Trophoblast cell (in vitro differentiated cells and primary cell): Measurements from ENCODE around the gene ANKRD13A.

ENCODE experiments used
- DNase-seq, 2 donors: peaks; one replicate each; pipeline ENCODE4 v3.0.0-alpha.2; 2016
- H2AFZ ChIP-seq: 2 replicates; pipeline ENCODE4 v1.6.1; 2013; ENCODE audit warnings: low read length, moderate library complexity, mild to moderate bottlenecking; ENCODE audit not compliant: insufficient read depth, poor library complexity
- H2AK5ac ChIP-seq: 2 replicates; pipeline ENCODE4 v1.6.1; 2013; ENCODE audit warnings: mild to moderate bottlenecking, low read length
- H2BK120ac ChIP-seq: 2 replicates; pipeline ENCODE4 v1.6.1; 2013; ENCODE audit warnings: low read length, mild to moderate bottlenecking, moderate library complexity; ENCODE audit not compliant: insufficient read depth, poor library complexity
- H2BK12ac ChIP-seq: 2 replicates; pipeline ENCODE4 v1.6.1; 2013; ENCODE audit warnings: mild to moderate bottlenecking, low read length, moderate library complexity
- H2BK5ac ChIP-seq: 2 replicates; pipeline ENCODE4 v1.6.1; 2013; ENCODE audit warnings: low read length, low read depth, moderate library complexity, mild to moderate bottlenecking; ENCODE audit not compliant: poor library complexity
- H3K14ac ChIP-seq: 2 replicates; pipeline ENCODE4 v1.6.1; 2013; ENCODE audit warnings: mild to moderate bottlenecking, low read length
- H3K18ac ChIP-seq: 2 replicates; pipeline ENCODE4 v1.6.1; 2013; ENCODE audit warnings: mild to moderate bottlenecking, low read length
- H3K23ac ChIP-seq: 2 replicates; pipeline ENCODE4 v1.6.1; 2013; ENCODE audit warnings: low read length
- H3K27ac ChIP-seq: 2 replicates; pipeline ENCODE4 v1.5.1; 2013; ENCODE audit warnings: low read depth, mild to moderate bottlenecking, inconsistent platforms, low read length, moderate library complexity
- H3K27me3 ChIP-seq: 2 replicates; pipeline ENCODE4 v1.6.1; 2013; ENCODE audit warnings: inconsistent platforms, mild to moderate bottlenecking, low read length, moderate library complexity; ENCODE audit not compliant: insufficient read depth
- H3K36me3 ChIP-seq, 2 experiments: 1 replicate in 1 of 2; 2 replicates in 1 of 2; pipeline ENCODE4 v1.6.1; 2013; ENCODE audit warnings: low read length in 2 of 2, mild to moderate bottlenecking in 2 of 2, moderate library complexity in 1 of 2; ENCODE audit not compliant: insufficient read depth in 2 of 2, control insufficient read depth in 1 of 2
- H3K4ac ChIP-seq: 2 replicates; pipeline ENCODE4 v1.6.1; 2013; ENCODE audit warnings: low read depth, mild to moderate bottlenecking, low read length, moderate library complexity
- H3K4me1 ChIP-seq, 2 experiments: 1 replicate in 1 of 2; 2 replicates in 1 of 2; pipeline ENCODE4 v1.6.1; 2013; ENCODE audit warnings: low read length in 2 of 2, mild to moderate bottlenecking in 2 of 2, moderate library complexity in 1 of 2; ENCODE audit not compliant: insufficient read depth in 2 of 2, control insufficient read depth in 1 of 2
- H3K4me2 ChIP-seq: 2 replicates; pipeline ENCODE4 v1.6.1; 2013; ENCODE audit warnings: inconsistent platforms, mild to moderate bottlenecking, low read length, moderate library complexity
- H3K4me3 ChIP-seq: 2 replicates; pipeline ENCODE4 v1.5.1; 2013; ENCODE audit warnings: mild to moderate bottlenecking, low read depth, low read length, inconsistent platforms
- H3K79me1 ChIP-seq: one replicate; pipeline ENCODE4 v1.6.1; 2013; ENCODE audit warnings: low read length
- H3K79me2 ChIP-seq: 2 replicates; pipeline ENCODE4 v1.6.1; 2013; ENCODE audit warnings: low read length, mild to moderate bottlenecking; ENCODE audit not compliant: control insufficient read depth, insufficient read depth, poor library complexity
- H3K9ac ChIP-seq: 2 replicates; pipeline ENCODE4 v1.6.1; 2013; ENCODE audit warnings: mild to moderate bottlenecking, low read length
- H3K9me3 ChIP-seq: 2 replicates; pipeline ENCODE4 v1.6.1; 2013; ENCODE audit warnings: low read depth, mild to moderate bottlenecking, control low read depth, inconsistent platforms, low read length; ENCODE audit not compliant: insufficient read depth
- H4K12ac ChIP-seq: 2 replicates; pipeline ENCODE4 v1.6.1; 2013; ENCODE audit warnings: low read depth, mild to moderate bottlenecking, low read length, moderate library complexity
- H4K8ac ChIP-seq: 2 replicates; pipeline ENCODE4 v1.6.1; 2013; ENCODE audit warnings: low read depth, mild to moderate bottlenecking, low read length, moderate library complexity
- H4K91ac ChIP-seq: one replicate; pipeline ENCODE4 v1.6.1; 2013; ENCODE audit warnings: low read depth, mild to moderate bottlenecking, low read length, moderate library complexity
- WGBS: extraction: QIAGEN DNeasy Blood & Tissue Kit; methylation state at CpG from one replicate; pipeline ENCODE4 v1.1.7; 2013; ENCODE audit warnings: missing lambda C conversion rate; ENCODE audit not compliant: insufficient read length, insufficient coverage; ENCODE audit errors: extremely low coverage; 5-methylcytosine and 5-hydroxymethylcytosine counted together

Gene ANKRD13A

GRCh38 chr12:110038741-110039084 lies 39.5 kb downstream of the ANKRD13A start:
- no CpG with 5 or more reads among the region's 5 CpGs for WGBS
- Histone ChIP-seq H2AFZ (no peak overlapping the region), H3K23ac (no peak overlapping the region)

GRCh38 chr12:110039085-110039807 lies 40.0 kb downstream of the ANKRD13A start:
- H2AK5ac ChIP-seq: no peak overlapping the region
- H3K4me1 ChIP-seq: peaks cover 6% of the 10 kb centered on the region in 2 experiments
- H2BK120ac ChIP-seq: peak overlapping the region; percentile 68
- no peaks in the 10 kb centered on the region for H3K27me3 ChIP-seq
- peak; percentile 73 to 87 for DNase-seq
- H3K27ac ChIP-seq: peak overlapping the region; percentile 60
- H3K36me3 ChIP-seq: peaks cover 9 to 22% of the 10 kb centered on the region in 2 experiments
- peaks cover 2% of the 10 kb centered on the region for H3K79me1 ChIP-seq
- H3K9me3 ChIP-seq: no peaks in the 10 kb centered on the region
- H2AFZ ChIP-seq: no peak overlapping the region
- peak overlapping the region; percentile 36 for H2BK12ac ChIP-seq
- H3K4me3 ChIP-seq: no peak overlapping the region
- peak overlapping the region; percentile 50 for H4K91ac ChIP-seq
- no peak overlapping the region for H4K8ac ChIP-seq
- no peak overlapping the region for H3K23ac ChIP-seq
- H3K4ac ChIP-seq: no peak overlapping the region
- peak overlapping the region; percentile 14 for H2BK5ac ChIP-seq
- peak overlapping the region; percentile 40 for H4K12ac ChIP-seq
- H3K18ac ChIP-seq: peak overlapping the region; percentile 77
- no CpG with 5 or more reads among the region's 5 CpGs for WGBS
- no peak overlapping the region for H3K14ac ChIP-seq
- peak overlapping the region; percentile 1 for H3K4me2 ChIP-seq
- no peaks in the 10 kb centered on the region for H3K79me2 ChIP-seq
- no peak overlapping the region for H3K9ac ChIP-seq

More at GRCh38 chr12:110038741-110039084, 39.5 kb downstream of the ANKRD13A start:
- Histone ChIP-seq H3K9me3 (no peaks in the 10 kb centered on the region), H3K79me1 (peaks cover 2% of the 10 kb centered on the region), H3K4me3 (no peak overlapping the region), H3K9ac (no peak overlapping the region), H2BK12ac (no peak overlapping the region), H4K8ac (no peak overlapping the region), H3K27ac (peak overlapping the region; percentile 60), H3K79me2 (no peaks in the 10 kb centered on the region), H2AK5ac (no peak overlapping the region), H4K91ac (no peak overlapping the region), H2BK120ac (no peak overlapping the region), H2BK5ac (no peak overlapping the region), H3K4me1 (peaks cover 6% of the 10 kb centered on the region in 2 experiments), H3K14ac (no peak overlapping the region), H4K12ac (no peak overlapping the region), H3K18ac (no peak overlapping the region), H3K4me2 (no peak overlapping the region), H3K4ac (no peak overlapping the region), H3K27me3 (no peaks in the 10 kb centered on the region), H3K36me3 (peaks cover 9 to 22% of the 10 kb centered on the region in 2 experiments)
- no peak for DNase-seq

- no peak overlapping the region for H2AFZ ChIP-seq
- H4K8ac ChIP-seq: no peak overlapping the region
- no peak overlapping the region for H3K18ac ChIP-seq
- H3K23ac ChIP-seq: no peak overlapping the region
- no peaks in the 10 kb centered on the region for H3K27me3 ChIP-seq
- H3K4me2 ChIP-seq: no peak overlapping the region
- no peak overlapping the region for H4K91ac ChIP-seq
- peaks cover 2% of the 10 kb centered on the region for H3K79me1 ChIP-seq
- WGBS: no CpG with 5 or more reads among the region's 3 CpGs
- H4K12ac ChIP-seq: no peak overlapping the region
- no peak overlapping the region for H2BK12ac ChIP-seq
- H3K14ac ChIP-seq: no peak overlapping the region
- peak; percentile 46 to 52 for DNase-seq
- H3K4me3 ChIP-seq: no peak overlapping the region
- no peak overlapping the region for H2AK5ac ChIP-seq
- no peak overlapping the region for H2BK120ac ChIP-seq
- H3K9ac ChIP-seq: no peak overlapping the region
- no peak overlapping the region for H2BK5ac ChIP-seq
- H3K4ac ChIP-seq: no peak overlapping the region
- H3K9me3 ChIP-seq: no peaks in the 10 kb centered on the region
- H3K4me1 ChIP-seq: peaks cover 6% of the 10 kb centered on the region in 2 experiments
- H3K36me3 ChIP-seq: peaks cover 4 to 11% of the 10 kb centered on the region in 2 experiments
- no peak overlapping the region for H3K27ac ChIP-seq
- no peaks in the 10 kb centered on the region for H3K79me2 ChIP-seq
Measured at GRCh38 chr12:110042264-110042663, 43.0 kb downstream of the ANKRD13A start.

DNA sequence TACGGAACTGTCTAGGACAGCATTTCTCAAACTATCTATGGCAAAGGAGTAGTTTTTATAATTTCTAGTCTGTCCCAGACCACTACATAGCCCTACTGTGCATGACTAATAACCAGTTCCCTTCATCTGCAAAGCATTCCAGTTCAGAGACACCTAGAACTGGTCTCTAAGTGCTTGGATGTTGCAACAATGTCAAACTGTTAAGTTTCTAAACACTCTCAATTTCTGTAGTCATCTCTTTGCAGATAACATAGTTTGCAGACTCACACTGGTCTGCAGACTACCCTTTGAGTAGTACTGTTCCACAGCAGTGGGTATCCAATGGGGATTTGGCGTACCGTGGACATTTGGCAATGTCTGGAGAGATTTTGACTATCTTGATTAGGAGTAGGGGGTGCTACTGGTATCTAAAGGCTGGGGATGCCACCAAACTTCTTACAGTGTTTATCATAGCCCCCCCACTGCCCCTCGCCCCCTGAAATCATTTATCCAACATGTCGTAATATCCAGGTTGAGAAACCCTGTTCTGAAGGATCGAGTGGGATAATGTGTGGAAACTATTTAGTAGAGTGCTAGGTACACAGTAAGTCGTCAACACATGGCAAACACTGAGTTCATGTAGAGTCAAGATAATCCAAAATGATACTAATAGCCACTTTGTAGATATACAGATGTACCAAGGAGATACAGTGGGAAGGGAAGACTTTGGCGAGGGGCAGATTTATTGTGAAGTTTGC lies 47.4 kb downstream of the ANKRD13A start:
- Histone ChIP-seq H3K36me3 (peaks cover 0 to 4% of the 10 kb centered on the region in 2 experiments), H3K4me2 (no peak overlapping the region), H2AFZ (no peak overlapping the region), H3K79me2 (peaks cover 2% of the 10 kb centered on the region), H3K9ac (no peak overlapping the region), H3K4ac (no peak overlapping the region), H3K9me3 (no peaks in the 10 kb centered on the region), H3K79me1 (peaks cover 3% of the 10 kb centered on the region), H3K4me1 (no peaks in the 10 kb centered on the region), H2AK5ac (no peak overlapping the region), H3K18ac (no peak overlapping the region), H4K91ac (no peak overlapping the region), H2BK120ac (no peak overlapping the region), H3K4me3 (no peak overlapping the region), H2BK5ac (no peak overlapping the region), H4K12ac (no peak overlapping the region), H3K27me3 (no peaks in the 10 kb centered on the region), H3K27ac (no peak overlapping the region), H3K14ac (no peak overlapping the region), H2BK12ac (no peak overlapping the region), H4K8ac (no peak overlapping the region), H3K23ac (no peak overlapping the region)
- DNase-seq: peak in 1 of 2 donors; percentile 52
- WGBS: no CpG with 5 or more reads among the region's 8 CpGs
